ELR (cell line): ENCODE results near the gene MPRIP.
"Not testable (repeated sequence)": the region's sequence is repeated elsewhere in the genome, so short reads cannot be mapped to it uniquely, and the experiment has no call there.

Source experiments
- DNase-seq: peaks from one replicate; pipeline ENCODE4 v3.0.0-alpha.2; 2015; ENCODE audit warnings: low read depth

Gene MPRIP

DNA sequence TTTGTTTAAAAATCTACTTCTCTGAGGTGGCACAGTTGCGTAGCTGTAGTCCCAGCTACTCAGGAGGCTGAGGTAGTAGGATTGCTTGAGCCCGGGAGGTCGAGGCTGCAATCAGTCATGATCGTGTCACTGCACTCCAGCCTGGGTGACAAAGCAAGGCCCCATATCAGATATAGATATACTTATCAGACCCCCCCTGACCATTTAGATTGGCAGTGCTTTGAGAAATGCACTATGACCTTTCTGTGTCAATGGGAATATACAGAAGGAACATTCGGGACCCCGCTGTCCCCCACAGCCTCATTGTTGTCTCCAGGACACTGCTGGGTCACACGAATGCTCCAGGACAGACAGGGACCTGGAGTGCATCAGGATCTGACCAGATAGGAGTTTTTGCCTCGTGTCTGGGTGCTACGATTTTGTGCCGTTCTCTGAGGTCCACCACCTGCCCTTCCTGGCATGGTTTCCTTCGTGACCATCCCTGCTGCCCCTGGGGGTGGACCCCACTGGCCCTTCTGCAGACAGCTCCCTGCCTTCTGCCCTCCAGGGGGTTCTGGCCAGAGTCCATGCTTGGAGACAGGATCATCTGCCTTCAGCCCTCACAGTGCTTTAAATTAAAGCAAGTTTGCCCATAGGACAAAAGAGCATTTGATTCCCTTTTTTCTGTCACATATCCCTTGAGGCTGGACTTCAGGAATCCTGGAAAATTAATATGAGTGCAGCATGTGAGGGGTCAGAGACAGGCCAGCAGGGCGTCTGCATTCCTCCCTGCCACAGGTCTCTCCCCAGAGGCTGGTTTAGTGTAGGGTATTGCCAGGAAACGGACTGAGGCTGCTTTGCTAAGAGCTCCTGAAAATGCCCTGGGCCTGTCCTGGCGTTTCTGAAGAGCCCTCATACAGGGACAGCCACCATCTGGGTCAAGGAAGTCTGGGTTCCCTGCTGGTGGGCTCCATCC lies 144.6 kb downstream of the MPRIP start:
- no peak for DNase-seq

DNA sequence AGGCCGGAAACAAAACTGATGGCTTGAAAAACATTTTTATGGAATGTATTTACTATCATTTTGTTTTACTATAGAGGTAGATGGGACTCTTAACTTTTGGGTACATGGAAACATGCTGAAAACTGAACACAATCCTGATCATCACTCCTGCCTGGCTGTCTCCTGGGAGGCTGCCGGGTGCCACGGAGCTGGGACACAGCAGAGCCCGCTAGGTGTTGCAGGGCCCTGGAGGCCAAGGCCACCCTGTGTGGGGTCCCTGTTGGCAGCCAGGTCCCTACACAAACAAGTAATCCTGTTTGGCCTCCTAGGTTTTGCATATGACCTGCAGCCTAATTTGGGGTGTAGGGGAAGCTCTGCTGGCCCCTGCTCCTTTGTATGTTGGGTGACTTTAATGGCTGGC lies 146.3 kb downstream of the MPRIP start:
- DNase-seq = no peak

DNA sequence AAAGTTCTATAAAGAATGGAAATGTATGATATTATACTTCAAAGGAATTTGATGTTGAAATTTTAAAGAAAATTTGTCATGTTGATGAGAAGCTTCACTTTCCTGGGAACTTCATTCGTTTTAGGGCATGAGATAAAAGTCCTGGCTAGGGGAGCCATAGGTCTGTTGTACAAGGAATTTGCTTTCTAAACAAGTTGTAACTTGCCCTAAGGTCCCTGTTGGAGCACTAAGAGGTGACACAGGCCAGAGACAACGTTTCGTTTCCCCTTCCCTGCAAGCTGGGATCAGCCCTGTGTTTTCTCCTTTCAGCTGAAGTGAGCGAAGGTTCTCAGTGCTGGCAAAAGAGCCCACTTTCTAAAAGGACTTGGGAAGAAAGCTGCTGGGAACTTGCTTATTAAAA lies 147.3 kb downstream of the MPRIP start:
- DNase-seq = no peak

DNA sequence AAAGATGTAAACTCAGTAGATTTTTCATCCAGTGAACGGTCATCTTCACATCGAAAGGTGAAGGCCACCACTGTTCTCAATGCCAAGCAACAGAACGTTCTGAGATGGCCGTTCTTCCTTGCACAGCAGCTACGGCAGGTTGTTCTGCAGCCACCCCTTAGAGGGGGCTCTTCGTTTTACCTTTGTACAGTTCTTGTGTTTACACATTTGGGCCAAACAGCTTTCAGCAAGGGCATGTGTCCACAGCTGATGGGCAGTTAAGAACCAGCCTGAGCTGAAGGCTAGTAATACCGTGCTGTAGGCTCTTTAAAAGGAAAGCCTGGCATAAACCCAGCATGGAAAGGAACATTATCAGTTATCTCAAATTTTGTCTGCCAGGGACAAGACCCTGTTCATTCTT lies 147.9 kb downstream of the MPRIP start:
- DNase-seq = no peak

DNA sequence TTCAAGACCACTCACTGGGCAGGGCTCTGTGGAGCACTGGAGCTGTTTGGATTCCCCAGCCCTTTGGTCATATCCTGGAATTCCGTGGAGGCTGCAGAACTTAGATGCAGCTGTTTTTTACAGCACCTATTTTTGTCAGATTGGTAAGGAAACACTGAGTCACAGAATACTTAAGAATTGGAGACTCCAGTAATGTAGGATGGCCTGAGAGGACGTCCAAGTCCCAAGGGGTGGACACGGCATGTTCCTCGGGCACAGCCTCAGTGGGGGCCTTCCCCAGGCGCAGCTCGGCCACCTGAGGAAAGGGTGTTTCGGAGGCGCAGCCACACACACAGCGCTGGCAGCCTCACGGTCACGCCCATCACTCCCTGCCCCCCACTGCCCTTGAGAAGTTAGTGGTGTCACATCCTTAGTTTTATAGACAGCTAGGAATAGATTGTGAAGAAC lies 149.1 kb downstream of the MPRIP start:
- DNase-seq = peak; percentile 89

DNA sequence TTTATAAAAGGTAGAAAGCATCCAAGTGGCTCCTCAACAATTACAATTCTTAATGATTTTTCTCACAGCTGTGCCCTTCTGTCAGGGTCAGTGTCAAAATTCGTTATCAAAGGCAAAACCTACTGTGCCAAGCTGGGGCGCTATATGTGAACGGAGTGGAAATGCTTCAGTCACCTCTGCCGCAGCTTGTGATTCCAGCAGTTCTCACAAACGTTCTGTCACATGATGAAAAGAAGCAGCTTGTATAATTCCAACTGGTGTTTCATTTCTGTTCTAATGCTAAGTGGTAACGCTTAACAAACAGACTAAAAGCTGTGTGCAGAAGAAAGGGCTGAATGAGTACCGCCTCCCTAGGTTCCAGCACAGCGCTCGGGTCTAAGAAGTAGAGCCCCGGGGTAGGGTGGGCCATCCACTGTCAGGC lies 149.7 kb downstream of the MPRIP start:
- no peak for DNase-seq

DNA sequence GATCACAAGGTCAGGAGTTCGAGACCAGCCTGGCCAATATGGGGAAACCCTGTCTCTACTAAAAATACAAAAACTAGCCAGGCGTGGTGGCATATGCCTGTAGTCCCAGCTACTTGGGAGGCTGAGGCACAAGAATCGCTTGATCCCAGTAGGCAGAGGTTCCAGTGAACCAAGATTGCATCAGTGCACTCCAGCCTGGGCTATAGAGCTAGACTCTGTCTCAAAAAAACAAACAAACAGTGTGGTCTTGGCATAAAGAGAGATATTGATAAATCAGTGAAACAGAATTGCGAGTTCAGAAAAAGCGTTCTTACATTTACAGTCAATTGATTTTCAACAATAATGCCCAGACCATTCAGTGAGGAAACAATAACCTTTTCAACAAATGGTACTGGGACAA lies 153.2 kb downstream of the MPRIP start:
- not testable (repeated sequence) for DNase-seq

DNA sequence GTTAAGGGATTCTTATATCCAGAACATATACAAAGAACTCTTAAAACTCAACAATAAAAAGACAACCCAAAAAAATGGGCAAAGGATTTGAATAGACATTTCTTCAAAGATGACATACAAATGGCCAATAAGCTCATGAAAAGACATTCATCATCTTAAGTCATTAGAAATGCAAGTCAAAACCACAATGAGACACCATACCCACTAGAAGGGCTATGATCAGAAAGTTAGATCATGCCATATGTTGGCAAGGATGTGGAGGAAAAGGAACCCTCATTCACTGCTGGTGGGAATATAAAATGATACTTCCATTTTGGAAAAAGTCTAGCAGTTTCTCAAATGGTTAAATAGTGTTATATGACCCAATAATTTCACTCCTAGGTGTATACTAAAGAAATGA lies 154.5 kb downstream of the MPRIP start:
- DNase-seq = peak; percentile 54

DNA sequence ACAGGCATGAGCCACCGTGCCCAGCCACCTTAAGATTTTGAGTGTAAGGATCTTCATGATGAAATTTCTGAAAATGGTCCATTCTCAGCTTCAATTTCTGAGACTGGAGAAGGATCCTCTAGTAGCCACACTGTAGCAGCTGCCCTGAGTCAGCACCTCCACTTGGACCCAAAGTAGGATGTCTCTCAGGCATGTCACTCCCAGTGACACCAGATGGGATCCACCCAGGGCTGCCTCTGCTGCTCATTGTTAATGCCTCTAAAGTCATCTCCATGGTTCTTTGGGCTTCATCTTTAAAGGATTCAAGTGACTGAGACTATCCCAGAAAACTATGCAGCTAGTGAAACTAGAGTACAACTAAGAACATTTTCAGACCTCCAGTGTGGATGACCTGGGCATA lies 156.0 kb downstream of the MPRIP start:
- DNase-seq = peak; percentile 19

DNA sequence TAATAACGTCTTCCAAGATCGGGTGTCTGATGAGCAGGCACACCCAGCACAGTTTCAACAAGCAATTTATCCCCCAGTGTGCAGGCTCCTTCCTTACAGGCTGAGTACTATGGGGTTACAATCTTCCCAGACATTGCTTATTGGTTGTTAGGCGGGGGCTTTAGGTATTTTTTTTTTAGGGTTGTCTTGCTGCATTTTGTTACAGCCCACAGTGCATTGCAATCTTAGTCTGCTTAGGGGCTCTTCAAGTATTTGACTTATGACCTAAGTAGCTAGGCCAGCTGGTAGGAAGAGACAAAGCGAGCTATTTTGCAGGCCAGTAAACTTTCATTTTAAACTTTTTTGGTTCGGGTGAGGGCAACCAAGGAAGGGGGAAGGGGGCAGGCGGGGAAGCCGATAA lies 158.1 kb downstream of the MPRIP start:
- no peak for DNase-seq

DNA sequence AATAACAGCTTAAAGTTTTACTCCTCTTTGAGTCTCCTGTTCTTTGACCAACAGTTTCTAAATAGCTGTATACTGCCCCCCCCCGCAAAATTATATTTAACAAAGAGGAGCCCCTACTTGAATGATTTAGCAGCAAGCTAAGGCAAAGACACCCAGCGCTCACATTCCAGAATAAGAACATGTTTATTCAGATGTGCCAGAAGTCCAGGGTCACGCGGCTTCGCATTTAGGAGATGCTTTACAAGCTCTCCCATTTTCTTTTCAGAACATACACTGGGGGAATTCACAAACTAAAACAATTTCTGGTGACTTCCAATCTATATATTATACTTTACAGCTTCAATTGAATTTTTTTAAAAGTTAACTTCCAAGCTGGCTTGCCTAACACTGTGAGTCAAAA lies 158.6 kb downstream of the MPRIP start:
- no peak for DNase-seq

DNA sequence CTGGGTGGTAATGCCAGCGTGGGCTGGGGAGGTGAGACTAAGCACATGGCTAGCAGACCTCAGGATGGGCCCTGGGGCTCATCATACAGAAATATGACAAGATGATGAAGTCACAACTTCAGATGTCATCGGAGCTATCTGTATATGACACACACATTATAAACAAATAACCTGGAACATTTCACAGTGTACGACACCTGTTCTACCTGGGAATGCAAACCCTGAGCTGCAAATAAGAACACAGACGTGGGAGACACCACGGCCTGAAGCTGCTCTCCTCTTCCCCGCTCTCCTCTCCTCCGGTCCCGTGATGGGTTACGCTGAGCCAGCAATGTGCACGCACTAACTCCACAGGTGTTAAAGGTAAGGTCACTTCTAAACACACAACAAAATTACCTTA lies 159.0 kb downstream of the MPRIP start:
- DNase-seq = no peak

DNA sequence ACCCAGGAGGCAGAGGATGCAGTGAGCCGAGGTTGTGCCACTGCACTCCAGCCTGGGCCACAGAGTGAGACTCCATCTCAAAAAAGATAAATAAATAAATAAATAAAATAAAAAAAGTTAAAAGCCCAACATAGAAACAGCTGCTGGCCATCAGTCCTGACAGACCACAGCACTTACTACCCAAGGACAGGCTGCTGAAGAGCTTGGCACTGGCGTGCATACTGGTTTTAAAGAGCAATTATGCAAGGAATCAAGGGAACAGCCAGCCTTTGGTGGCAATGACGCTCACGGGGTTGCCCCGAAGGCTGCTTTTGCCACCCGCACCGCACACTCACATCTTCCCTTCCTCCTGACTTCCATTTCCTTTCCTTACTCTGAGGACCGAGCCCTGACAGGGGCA lies 159.7 kb downstream of the MPRIP start:
- DNase-seq = no peak

DNA sequence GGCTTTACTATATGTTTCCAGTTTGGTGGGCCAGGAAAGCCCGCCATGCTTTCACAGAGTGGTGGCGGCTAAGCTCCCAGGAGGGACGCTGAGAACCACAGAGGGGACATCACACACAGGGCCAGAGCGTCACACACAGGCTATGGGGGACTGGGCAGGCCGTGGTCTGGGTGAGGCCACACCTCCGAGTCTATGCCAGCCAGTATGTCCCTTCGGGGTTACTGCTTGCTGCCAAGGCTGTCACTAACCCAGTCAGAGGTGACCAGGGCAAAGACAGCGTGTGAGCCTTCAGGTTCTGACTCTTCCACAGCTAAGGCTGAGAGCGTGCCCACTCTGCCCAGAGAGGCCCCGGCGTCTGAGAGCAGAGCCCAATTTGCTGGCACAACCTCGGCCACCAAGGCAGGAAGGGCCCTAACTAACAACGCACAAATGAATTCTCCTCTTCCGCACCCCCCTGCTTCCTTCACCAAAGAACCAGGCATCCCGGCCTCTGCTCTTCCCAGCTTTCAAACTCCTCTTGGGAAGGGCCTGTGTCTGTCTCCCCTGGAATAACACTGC lies 161.0 kb downstream of the MPRIP start:
- no peak for DNase-seq

DNA sequence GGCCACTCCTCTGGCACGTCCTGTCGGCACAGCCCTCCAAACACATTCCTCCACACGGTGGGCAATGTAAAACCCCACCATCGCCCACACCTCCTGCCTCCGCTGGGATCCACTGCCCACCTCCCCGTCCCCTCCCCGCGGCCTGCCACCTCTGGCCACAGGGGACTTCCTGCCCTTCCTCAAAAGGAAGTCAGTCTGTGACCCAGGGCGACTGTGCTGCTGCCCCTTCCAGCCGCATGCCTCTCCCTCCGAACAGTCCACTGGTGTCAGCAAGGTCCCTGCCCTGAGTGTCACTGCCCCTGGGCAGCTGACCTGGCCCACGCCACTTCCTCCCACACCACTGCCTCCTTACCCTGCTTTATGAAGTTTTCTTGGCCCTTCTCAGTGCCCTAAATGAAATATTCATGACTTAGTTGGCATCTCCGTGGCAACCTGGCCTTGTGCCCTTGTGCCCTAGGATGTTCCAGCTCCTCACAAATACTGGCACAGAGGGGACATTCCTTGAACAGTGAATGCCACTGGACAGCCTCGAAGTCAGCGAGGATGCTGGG lies 161.9 kb downstream of the MPRIP start:
- DNase-seq = no peak

DNA sequence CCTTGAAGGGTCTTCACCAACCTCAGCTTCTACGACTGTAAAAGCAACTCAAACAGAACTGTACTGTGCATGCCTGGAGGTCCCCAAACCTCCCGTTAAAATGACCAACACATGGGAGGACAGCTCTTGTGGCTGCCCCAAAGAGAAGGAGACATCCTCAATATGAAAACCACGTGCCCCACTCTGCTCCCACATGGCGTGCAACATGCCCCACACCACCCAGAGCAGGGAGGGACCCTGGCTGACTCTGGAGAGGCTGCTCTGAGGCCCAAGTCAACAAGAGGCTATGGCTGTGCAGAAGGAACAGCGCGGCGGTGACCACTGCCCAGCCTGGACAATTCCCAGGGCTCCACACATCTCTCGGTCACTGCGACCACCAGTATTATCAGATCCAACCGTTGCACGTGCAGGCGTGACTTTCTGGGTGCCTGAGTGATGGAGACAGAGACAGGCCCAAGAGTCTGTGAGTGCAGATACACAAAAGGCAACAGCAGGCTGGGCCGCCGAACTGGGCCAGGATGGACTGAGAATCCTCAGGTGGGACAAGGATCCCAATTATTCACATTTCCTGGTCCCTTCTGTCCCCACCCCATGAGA lies 162.5 kb downstream of the MPRIP start:
- DNase-seq = no peak

DNA sequence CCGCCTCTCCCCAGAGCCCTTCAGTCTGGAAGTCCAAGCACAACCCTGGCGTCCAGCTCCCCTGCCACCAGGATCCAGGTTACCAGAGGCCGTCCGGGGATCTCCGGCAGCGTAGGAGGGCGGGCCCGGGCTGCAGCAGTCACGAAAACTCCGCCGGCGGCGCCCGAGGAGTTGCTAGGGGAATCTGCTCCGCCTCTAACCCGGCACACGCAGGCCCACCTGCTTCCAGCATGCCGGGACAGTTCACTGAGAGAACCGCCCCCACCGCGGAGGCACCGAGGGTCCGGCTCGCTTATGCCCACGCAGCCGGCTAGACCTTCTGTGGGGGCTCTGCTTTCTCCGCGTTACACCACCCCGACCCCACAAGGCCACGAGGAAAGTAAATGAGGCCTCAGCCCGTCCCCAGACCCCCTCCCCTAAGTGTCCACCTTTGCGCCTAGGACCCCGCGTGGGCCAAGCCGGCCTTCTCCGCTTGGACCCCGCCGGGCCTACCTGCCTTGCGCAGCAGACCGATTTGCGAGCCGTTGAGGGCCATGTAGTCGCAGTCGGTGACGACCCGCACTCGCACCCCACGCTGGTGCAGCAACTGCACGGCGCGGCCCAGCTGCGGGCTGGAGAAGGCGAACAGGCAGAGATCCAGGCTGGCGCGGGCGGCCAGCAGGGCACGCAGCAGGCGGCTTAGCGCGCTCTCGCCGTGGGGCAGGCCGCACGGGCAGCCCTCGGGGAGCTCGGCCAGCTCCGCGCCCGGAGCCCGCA lies 163.3 kb downstream of the MPRIP start:
- DNase-seq = peak; percentile 82

DNA sequence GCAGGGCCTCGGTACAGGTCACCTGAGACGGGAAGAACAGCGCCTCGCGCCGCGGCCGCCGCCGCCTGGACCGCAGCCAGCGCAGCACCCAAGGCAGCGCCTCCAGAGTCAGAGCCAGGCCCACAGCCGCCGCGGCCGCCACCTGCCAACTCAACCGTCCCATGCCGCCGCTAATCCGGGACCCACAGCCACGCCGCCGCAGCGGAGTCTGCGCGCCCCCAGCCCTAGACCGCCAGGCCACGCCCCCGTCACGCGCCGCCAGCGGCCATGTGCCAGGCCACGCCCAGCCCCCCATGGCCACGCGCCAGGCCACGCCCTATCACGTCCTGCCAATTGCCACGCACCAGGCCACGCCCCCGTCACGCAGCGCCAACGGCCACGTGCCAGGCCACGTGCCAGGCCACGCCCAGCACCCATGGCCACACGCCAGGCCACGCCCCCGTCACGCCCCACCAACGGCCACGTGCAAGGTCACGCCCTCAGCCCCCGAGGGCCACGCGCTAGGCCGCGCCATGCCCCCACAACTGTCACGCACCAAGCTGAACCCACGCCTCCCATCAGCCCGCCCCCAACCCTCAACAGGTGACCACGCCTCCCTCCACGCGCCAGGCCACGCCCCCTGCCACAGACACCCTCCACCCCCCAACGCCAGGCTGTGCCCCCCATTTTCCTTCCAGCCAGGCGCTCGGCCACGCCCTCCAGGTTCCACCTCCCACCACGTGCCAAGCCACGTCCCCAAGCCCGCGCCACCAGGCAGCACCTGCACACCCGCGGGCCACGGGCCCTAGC lies 164.1 kb downstream of the MPRIP start, which contains the start of gene PLD6:
PLD6 (minus strand) TSS at position 210 of the 789 bp plus-strand sequence; CDS start at position 163, 47 bp downstream.
- peak; percentile 83 for DNase-seq

DNA sequence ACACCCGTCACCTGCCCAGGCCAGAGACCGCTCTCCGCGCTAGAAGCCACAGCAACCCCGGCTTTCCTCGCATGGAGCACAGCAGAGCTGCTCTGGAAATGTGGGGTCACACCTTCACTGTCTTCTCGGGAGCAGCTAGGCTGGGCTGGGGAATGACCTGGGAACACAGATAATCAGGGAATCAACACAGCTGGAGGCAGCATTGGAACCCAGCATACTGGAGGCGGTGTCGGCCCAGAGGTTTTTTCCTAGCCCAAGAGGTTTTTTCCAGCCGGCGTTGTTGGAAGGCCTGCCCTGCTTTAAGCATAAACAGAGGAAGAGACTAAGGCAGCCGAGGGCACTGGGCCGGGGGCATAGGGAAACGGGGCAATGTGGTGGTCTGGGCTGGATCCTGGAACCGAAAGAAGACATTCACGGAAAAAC lies 164.7 kb downstream of the MPRIP start:
- DNase-seq = peak; percentile 16

DNA sequence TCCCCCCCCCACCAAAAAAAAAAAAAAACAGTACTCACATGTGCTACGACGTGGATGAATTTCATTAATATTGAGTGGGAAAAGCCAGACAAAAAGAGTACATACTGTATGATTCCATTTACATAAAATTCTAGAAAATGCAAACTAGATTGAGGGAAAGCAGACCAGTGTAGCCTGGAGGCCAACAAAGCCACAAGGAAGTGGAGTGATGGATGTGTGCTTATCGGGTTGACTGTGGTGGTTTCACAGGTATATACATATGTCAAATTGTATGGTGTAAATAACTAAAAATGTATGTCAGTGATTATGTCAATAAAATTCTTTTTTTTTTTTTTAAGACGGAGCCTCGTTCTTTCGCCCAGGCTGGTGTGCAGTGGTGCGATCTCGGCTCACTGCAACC lies 165.7 kb downstream of the MPRIP start:
- DNase-seq = no peak

DNA sequence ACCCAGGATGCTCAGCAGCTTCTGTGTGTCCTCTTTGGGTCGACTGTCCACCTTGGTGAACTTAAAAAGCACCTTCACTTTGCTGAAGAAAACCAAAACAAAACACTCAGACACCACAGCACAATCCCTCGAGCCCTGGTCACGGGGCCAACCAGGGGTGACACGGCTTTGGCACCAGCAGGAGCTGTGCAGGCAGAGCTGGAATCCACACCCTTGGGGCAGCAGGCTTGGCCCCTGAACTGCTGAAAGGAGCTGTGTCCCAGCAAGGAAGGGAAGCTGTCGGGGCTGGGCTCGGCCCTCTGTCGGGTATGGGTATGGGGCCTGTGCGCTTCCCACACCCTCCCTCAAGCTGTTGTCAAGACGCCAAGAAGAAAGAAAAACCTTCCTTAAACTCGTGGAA lies 171.5 kb downstream of the MPRIP start:
- no peak for DNase-seq
